Measurements from ENCODE around the gene GLCCI1.
"Not testable (repeated sequence)": the region's sequence is repeated elsewhere in the genome, so short reads cannot be mapped to it uniquely, and the experiment has no call there.

GLCCI1 gene

DNA sequence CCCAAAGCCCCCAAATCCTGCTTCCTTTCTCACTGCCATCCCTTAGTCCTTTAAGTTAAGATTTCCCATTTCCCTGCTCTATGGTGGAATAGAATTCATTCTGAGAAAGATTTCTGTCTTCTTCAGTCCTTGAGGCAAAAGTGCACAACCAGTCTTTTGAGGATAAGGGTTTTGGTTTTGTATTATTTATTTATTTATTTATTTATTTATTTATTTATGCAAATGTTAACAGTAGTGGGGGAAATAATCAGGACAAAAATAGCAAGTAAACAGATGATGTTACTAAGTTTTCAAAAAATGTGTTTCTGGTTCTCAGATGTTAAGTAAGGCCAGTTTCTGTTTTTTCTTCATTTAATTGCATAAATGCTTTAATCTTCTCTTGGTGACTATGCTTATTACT lies 84.2 kb downstream of the GLCCI1 start:
- DNase-seq (ENCODE audit: low read depth), result no peak

DNA sequence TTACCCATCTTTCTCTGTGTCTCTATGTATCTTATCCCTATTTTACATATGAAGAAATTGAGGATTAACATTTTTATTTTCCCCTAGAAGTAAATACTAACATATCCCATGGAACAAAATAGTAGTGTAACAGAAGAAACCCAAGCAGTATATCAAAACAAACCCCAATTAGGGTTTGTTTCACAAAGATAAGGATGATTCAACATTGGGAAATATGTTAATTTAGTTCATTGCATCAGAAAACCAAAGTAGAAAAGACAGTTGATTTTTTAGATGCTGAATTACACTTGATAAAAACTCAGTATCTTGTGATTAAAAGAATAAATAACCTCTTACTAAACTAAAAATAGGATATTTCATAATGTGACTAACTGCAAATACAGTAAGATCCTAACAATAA lies 87.8 kb downstream of the GLCCI1 start:
- no peak for DNase-seq (ENCODE audit: low read depth)

DNA sequence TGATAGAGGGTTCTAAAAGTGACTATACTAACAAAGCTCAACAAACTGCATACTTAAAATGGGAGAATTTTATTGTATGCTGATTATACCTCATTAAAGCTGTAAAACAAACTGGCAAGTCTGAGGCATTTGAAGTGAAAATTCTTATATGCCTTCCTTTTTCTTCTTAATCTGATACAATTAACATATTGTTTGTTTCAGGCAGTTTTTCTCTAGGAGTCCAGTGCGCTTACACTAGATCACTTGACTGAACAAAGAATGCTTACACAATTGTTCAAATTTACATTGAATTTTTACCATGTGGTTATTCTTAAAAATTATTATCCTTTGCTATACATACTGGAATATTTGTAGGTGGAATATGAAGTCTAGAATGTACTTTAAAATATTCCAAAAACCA lies 89.0 kb downstream of the GLCCI1 start:
- no peak for DNase-seq (ENCODE audit: low read depth)

DNA sequence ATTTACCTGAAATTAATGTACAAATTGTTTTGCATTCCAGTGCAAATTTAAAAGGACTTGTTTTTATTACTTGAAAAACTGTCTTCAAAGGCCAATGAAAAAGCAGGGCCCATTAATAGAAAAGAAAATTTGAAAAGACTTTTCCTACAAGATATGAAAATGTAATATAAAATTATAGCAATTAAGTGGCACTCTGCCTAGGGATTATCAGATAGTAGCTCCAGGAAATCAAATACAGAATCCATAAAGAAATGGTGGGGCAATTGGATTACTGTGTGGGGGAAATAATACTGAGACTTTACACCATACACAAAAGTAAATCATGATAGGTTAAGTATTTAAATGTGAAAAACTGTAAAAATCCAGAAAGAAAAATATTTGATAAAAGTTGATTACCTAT lies 89.7 kb downstream of the GLCCI1 start:
- DNase-seq (ENCODE audit: low read depth), result no peak

- DNase-seq (ENCODE audit: low read depth), result no peak
Measured at GRCh38 chr7:8058852-8059251, 90.3 kb downstream of the GLCCI1 start.

DNA sequence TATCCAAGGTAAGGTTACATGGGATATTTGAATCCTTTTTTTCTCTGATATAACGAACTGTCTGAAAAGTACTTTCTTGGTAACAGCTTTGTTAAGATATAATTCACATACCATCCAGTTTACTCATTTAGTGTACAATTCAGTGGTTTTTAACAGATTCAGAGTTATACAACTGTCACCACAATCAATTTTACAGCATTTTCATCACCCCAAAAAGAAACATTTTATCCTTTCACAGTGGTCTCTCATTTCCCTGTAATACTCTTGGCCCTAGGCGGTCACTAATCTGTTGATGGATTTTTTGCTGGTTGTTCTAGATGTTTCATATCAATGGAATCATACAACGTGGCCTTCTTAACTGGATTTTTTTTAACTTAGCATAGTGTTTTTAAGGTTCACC lies 91.6 kb downstream of the GLCCI1 start:
- DNase-seq (ENCODE audit: low read depth), result no peak

DNA sequence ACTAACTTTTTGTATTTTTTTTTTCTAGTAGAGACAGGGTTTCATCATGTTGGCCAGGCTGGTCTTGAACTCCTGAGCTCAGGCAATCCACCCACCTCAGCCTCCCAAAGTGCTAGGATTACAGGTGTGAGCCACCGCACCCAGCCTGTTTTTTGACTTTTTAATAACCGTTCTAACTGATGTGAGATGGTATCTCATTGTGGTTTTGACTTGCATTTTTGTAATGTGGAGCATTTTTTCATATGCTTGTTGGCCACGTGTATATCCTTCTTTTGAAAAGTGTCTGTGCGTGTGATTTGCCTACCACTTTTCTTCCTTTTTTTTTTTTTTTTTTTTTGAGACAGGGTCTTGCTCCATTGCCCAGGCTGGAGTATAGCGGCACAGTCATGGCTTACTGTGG lies 94.7 kb downstream of the GLCCI1 start:
- not testable (repeated sequence) for DNase-seq (ENCODE audit: low read depth)

DNA sequence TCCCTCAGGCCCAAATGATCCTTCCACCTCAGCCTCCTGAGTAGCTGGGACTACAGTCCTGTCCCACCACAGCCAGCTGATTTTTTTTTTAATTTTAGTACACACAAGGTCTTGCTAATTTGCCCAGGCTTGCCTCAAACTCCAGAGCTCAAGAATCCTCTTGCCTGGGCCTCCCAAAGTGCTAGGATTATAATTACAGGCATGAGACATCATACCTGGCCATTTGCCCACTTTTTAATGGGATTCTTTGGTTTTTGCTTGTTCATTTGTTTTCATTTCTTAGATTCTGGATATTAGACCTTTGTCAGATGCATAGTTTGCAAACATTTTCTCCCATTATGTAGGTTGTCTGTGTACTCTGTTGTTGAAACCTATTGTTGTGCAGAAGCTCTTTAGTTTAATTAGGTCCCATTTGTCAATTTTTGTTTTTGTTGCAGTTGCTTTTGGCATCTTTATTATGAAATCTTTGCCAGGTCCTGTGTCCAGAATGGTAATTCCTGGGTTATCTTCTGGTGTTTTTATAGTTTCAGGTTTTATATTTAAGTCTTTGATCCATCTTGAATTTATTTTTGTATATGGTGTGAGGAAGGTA lies 95.2 kb downstream of the GLCCI1 start:
- no peak for DNase-seq (ENCODE audit: low read depth)

DNA sequence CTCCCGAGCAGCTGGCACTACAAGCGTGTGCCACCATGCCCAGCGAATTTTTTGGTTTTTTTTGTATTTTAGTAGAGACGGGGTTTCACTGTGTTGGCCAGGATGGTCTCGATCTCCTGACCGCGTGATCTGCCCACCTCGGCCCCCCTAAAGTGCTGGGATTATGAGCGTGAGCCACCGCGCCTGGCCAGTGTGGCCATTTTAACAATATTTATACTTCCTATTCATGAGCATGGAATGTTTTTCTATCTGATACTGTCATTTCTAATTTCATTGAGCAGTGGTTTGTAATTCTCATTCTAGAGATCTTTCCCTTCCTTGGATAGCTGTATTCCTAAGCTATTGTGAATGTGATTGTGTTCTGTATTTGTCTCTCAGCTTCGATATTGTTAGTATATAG lies 96.2 kb downstream of the GLCCI1 start:
- DNase-seq (ENCODE audit: low read depth), result no peak

GRCh38 chr7:8065356-8065813 lies 96.8 kb downstream of the GLCCI1 start:
- no peak for DNase-seq (ENCODE audit: low read depth)

GRCh38 chr7:8068892-8069686 lies 100.5 kb downstream of the GLCCI1 start:
- no peak for DNase-seq (ENCODE audit: low read depth)

GRCh38 chr7:8070451-8071180 lies 102.0 kb downstream of the GLCCI1 start:
- DNase-seq (ENCODE audit: low read depth), result no peak

DNA sequence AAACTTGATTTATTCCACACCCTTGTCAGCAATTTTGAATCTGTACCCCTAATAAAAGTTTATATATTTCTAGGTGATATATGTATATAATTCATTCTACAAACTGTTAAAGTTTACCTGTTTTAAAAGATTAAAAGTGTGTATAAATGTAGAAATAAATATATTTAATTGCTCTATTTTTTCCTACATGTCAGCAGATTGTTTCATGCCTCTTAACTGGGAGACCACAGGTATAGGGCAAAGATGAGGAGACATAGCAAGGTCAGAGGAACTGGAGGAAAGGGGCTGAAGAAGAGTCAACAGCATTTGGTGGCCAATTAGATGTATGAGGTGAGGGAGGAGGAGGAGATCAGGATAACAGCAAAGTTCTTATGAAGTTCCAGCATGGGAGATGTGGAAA lies 109.8 kb downstream of the GLCCI1 start:
- no peak for DNase-seq (ENCODE audit: low read depth)

DNA sequence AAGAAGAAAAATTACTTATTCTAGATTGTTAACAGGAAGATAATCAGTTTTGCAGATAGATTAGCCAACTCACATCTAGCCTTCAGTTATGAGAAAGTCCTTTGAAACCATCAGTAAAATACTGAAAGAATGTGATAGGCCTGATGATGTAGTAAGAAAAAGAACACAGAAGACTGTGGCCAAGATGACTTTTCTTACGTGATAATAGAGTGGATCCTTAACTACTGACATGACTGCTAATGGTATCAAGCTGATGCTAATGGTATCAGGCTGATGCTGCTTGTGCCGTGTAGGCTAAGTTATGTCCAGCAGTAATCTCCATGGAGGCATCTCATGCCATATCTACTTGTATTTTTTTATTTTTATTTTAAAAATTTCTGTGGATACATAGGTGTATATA lies 114.2 kb downstream of the GLCCI1 start:
- DNase-seq (ENCODE audit: low read depth), result no peak

DNA sequence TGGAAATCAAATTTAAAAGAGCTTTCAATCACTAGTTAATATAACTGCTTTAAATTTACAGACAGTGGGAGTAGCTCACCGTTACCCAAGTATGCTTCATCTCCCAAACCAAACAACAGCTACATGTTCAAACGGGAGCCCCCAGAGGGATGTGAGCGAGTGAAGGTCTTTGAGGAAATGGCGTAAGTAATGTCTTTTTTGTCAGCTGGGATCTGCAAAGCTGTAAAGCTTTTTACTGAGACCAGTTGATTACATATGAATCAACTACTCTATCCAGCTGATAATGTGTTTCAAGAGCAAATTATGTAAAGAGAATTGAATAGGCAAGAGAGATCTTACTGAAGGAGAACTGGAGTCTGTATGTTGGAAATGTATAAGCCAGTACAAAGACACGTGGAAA lies 116.2 kb downstream of the GLCCI1 start:
- DNase-seq (ENCODE audit: low read depth), result no peak

GRCh38 chr7:8085420-8085819 lies 116.8 kb downstream of the GLCCI1 start:
- DNase-seq (ENCODE audit: low read depth), result no peak

GRCh38 chr7:8086239-8086638 lies 117.6 kb downstream of the GLCCI1 start:
- DNase-seq (ENCODE audit: low read depth), result no peak

DNA sequence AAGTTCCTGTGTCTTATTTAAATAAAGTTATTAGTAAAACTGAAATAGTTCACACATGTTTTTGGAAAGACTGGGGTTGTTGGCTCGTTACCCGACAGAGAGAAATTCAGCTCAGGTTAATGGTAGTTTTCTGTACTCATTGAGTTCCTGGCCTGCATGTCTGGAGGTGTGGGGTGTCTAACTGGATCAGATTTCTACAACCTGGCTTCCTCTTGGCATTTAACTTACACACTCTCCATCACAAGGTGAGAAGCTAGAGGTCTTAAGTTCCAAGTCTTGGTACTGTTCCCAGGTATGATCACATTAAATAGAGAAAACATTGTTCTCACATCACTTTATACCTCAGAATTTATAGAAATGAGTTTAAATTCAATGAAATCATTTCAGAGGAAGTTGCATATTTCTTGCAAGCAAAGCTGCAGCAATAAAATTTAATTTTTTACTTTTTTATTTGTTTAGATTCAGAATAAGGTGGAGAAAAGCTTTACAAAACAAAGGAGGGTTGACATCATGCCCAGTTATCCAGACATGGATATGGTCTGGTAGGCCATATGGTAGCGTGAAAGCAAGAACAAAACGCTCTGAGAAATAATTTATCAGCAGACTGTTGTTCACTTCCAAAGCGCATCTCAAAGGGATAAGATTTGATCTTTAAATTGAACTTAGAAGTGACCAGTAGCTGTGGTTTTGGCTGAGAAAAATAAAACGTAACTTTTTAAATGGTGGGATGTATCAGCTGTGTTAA lies 120.6 kb downstream of the GLCCI1 start:
- no peak for DNase-seq (ENCODE audit: low read depth)

DNA sequence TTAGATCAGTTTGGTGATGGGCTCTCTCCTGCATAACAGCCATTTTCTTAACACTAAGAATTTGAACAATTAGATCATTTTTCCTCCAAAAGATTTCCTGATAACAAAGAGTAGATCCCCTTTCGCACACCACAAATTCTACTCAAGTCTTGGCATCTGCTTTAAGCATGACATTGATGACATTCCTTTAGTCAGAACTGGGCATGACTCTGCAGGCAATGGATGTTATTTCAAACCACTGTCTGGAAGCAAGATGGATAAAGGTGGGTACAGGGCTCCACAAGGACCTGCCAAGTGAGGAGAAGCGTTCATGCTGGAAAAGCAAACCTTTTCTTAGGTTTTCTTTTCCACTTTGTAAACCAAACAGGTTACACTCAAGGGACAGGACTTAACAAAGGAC lies 123.5 kb downstream of the GLCCI1 start:
- DNase-seq (ENCODE audit: low read depth), result no peak

DNA sequence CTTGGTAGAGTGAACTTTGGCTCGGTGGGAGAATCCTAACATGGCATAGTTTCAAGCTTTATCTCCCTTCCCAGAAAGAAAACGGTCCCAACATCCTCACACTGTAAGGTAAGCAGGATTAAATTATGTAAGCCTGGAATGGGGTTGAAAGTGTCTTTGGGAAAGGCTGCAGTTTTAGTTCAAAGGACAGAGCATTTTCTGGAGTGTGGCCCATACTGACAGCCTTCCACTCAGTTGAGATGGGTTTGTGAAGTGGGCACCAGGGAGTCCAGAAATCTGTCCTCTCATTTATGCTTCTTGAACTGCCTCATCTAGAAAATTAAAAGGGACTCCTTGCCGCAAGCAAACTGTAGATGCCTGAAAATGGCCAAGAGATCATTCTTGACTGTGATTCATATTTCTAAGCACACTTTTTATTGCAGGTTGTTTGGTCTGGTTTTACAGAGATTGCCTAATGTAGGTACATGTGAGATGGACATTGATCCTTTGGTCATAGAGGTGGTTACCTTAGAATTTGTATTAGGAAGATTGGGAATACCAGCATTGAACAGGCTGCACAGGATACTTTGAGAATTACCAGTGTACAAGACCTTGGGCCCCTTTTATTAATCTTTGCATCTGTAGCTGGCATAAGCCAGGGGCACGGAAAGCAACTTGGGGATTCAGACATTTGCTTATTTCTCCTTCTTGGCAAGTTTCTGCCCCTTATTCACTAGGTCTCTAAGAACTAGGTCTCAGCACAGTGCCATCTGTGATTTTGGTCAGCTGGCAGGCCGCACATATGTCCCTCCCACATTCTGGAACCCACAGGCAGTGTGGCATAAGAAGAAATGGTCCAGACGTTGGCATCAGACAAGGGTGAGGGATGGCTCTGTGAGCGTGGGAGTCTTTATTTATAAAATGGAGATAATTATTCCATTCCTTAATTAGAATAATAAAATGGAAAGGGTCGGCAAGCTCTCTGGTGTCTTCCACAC lies 125.9 kb downstream of the GLCCI1 start:
- no peak for DNase-seq (ENCODE audit: low read depth)

- not testable (repeated sequence) for DNase-seq (ENCODE audit: low read depth)
Measured at GRCh38 chr7:8101292-8101691, 132.7 kb downstream of the GLCCI1 start.
